Measurements from ENCODE around the gene RERE. TPM values are rescaled to one million over a fixed set of nuclear protein-coding genes. Genes with fewer than 3 reads are reported as not detected.

Gene RERE
- total and polyA plus RNA-seq, 2 experiments from 2014 or later: 148 to 170 TPM

DNA sequence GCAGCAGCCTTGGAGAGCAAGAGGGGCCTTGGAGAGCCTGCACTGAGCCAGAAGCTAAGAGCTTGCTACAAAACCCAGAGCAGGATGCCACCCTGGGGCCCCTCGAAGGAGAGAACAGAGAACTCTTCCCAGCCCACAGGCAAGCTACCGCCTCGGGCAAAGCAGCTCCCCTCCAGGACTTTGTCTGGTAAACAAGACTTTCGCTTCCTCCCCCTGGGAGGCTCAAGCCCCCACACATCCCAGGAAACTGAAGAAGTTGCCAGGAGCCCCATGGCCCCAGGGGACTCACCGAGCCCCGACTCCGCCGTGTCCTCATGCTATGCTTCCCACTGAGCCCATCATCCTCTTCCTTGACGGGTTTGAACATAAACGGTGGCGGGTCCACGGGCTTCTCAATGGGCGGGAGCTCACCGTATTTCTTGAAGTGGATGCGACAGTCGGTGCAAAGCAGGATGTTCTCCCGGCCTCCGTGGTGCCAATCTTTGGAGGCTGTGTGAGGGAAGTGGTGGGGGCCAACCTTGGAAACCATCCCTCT is 453.6 kb downstream of the RERE start:
- no peaks in the 10 kb centered on the region for H3K27me3 ChIP-seq (ENCODE audit: insufficient read depth)
- no peaks in the 10 kb centered on the region for H3K9me2 ChIP-seq (ENCODE audit: insufficient read depth)
- H3K27ac ChIP-seq (ENCODE audit: low read depth): no peak overlapping the region
- H2AFZ ChIP-seq: no peak overlapping the region
- TF ChIP-seq, protein P1, sequence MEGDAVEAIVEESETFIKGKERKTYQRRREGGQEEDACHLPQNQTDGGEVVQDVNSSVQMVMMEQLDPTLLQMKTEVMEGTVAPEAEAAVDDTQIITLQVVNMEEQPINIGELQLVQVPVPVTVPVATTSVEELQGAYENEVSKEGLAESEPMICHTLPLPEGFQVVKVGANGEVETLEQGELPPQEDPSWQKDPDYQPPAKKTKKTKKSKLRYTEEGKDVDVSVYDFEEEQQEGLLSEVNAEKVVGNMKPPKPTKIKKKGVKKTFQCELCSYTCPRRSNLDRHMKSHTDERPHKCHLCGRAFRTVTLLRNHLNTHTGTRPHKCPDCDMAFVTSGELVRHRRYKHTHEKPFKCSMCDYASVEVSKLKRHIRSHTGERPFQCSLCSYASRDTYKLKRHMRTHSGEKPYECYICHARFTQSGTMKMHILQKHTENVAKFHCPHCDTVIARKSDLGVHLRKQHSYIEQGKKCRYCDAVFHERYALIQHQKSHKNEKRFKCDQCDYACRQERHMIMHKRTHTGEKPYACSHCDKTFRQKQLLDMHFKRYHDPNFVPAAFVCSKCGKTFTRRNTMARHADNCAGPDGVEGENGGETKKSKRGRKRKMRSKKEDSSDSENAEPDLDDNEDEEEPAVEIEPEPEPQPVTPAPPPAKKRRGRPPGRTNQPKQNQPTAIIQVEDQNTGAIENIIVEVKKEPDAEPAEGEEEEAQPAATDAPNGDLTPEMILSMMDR (conservative IDR thresholded peaks at IDR 0.05; ENCODE audit: low read depth in 2 of 2): no peak
- TF ChIP-seq, protein P2, sequence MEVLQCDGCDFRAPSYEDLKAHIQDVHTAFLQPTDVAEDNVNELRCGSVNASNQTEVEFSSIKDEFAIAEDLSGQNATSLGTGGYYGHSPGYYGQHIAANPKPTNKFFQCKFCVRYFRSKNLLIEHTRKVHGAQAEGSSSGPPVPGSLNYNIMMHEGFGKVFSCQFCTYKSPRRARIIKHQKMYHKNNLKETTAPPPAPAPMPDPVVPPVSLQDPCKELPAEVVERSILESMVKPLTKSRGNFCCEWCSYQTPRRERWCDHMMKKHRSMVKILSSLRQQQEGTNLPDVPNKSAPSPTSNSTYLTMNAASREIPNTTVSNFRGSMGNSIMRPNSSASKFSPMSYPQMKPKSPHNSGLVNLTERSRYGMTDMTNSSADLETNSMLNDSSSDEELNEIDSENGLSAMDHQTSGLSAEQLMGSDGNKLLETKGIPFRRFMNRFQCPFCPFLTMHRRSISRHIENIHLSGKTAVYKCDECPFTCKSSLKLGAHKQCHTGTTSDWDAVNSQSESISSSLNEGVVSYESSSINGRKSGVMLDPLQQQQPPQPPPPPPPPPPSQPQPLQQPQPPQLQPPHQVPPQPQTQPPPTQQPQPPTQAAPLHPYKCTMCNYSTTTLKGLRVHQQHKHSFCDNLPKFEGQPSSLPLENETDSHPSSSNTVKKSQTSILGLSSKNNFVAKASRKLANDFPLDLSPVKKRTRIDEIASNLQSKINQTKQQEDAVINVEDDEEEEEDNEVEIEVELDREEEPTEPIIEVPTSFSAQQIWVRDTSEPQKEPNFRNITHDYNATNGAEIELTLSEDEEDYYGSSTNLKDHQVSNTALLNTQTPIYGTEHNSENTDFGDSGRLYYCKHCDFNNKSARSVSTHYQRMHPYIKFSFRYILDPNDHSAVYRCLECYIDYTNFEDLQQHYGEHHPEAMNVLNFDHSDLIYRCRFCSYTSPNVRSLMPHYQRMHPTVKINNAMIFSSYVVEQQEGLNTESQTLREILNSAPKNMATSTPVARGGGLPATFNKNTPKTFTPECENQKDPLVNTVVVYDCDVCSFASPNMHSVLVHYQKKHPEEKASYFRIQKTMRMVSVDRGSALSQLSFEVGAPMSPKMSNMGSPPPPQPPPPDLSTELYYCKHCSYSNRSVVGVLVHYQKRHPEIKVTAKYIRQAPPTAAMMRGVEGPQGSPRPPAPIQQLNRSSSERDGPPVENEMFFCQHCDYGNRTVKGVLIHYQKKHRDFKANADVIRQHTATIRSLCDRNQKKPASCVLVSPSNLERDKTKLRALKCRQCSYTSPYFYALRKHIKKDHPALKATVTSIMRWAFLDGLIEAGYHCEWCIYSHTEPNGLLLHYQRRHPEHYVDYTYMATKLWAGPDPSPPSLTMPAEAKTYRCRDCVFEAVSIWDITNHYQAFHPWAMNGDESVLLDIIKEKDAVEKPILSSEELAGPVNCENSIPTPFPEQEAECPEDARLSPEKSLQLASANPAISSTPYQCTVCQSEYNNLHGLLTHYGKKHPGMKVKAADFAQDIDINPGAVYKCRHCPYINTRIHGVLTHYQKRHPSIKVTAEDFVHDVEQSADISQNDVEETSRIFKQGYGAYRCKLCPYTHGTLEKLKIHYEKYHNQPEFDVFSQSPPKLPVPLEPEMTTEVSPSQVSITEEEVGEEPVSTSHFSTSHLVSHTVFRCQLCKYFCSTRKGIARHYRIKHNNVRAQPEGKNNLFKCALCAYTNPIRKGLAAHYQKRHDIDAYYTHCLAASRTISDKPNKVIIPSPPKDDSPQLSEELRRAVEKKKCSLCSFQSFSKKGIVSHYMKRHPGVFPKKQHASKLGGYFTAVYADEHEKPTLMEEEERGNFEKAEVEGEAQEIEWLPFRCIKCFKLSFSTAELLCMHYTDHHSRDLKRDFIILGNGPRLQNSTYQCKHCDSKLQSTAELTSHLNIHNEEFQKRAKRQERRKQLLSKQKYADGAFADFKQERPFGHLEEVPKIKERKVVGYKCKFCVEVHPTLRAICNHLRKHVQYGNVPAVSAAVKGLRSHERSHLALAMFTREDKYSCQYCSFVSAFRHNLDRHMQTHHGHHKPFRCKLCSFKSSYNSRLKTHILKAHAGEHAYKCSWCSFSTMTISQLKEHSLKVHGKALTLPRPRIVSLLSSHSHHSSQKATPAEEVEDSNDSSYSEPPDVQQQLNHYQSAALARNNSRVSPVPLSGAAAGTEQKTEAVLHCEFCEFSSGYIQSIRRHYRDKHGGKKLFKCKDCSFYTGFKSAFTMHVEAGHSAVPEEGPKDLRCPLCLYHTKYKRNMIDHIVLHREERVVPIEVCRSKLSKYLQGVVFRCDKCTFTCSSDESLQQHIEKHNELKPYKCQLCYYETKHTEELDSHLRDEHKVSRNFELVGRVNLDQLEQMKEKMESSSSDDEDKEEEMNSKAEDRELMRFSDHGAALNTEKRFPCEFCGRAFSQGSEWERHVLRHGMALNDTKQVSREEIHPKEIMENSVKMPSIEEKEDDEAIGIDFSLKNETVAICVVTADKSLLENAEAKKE (CRISPR knock-in tag; IDR thresholded peaks at IDR 0.05): no peak
- TF ChIP-seq, protein P3, sequence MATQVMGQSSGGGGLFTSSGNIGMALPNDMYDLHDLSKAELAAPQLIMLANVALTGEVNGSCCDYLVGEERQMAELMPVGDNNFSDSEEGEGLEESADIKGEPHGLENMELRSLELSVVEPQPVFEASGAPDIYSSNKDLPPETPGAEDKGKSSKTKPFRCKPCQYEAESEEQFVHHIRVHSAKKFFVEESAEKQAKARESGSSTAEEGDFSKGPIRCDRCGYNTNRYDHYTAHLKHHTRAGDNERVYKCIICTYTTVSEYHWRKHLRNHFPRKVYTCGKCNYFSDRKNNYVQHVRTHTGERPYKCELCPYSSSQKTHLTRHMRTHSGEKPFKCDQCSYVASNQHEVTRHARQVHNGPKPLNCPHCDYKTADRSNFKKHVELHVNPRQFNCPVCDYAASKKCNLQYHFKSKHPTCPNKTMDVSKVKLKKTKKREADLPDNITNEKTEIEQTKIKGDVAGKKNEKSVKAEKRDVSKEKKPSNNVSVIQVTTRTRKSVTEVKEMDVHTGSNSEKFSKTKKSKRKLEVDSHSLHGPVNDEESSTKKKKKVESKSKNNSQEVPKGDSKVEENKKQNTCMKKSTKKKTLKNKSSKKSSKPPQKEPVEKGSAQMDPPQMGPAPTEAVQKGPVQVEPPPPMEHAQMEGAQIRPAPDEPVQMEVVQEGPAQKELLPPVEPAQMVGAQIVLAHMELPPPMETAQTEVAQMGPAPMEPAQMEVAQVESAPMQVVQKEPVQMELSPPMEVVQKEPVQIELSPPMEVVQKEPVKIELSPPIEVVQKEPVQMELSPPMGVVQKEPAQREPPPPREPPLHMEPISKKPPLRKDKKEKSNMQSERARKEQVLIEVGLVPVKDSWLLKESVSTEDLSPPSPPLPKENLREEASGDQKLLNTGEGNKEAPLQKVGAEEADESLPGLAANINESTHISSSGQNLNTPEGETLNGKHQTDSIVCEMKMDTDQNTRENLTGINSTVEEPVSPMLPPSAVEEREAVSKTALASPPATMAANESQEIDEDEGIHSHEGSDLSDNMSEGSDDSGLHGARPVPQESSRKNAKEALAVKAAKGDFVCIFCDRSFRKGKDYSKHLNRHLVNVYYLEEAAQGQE (IDR thresholded peaks at IDR 0.05; ENCODE audit: unreplicated experiment): no peak
- TF ChIP-seq CREB1 (CRISPR knock-in tag; IDR thresholded peaks at IDR 0.05; ENCODE audit: low read depth): no peak
- TF ChIP-seq NANOG (IDR thresholded peaks at IDR 0.05; ENCODE audit: borderline replicate concordance): no peak
- TF ChIP-seq EZH2 (IDR thresholded peaks at IDR 0.05; ENCODE audit: low read depth, unreplicated experiment): no peak
- TF ChIP-seq, protein P4, sequence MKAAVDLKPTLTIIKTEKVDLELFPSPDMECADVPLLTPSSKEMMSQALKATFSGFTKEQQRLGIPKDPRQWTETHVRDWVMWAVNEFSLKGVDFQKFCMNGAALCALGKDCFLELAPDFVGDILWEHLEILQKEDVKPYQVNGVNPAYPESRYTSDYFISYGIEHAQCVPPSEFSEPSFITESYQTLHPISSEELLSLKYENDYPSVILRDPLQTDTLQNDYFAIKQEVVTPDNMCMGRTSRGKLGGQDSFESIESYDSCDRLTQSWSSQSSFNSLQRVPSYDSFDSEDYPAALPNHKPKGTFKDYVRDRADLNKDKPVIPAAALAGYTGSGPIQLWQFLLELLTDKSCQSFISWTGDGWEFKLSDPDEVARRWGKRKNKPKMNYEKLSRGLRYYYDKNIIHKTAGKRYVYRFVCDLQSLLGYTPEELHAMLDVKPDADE (IDR thresholded peaks at IDR 0.05): no peak
- no peak for TF ChIP-seq JUNB (IDR thresholded peaks at IDR 0.05; ENCODE audit: unreplicated experiment)
- no peak for TF ChIP-seq POLR2AphosphoS5 (IDR thresholded peaks at IDR 0.05; ENCODE audit: low read depth)
- no peak for TF ChIP-seq STAT1 (IDR thresholded peaks at IDR 0.05; ENCODE audit: unreplicated experiment)
- TF ChIP-seq ZNF114 (CRISPR knock-in tag; IDR thresholded peaks at IDR 0.05): no peak
- TF ChIP-seq EZH2phosphoT487 (IDR thresholded peaks at IDR 0.05; ENCODE audit: unreplicated experiment): no peak
- no peak for TF ChIP-seq ZNF331 (CRISPR knock-in tag; IDR thresholded peaks at IDR 0.05; ENCODE audit: low read depth)
- ATAC-seq: no peak
- H4K20me1 ChIP-seq (replicated peaks; ENCODE audit: insufficient read depth): peaks cover 16% of the 10 kb centered on the region
- no peak overlapping the region for H3K27ac Mint-ChIP-seq
- peaks cover 48% of the 10 kb centered on the region for H3K36me3 Mint-ChIP-seq (ENCODE audit: low read depth)
- H3K4me1 ChIP-seq (ENCODE audit: insufficient read depth): peaks cover 11% of the 10 kb centered on the region; the same call in 1 of the 2 replicates
- H3K4me1 Mint-ChIP-seq: peaks cover 24% of the 10 kb centered on the region
- no peak overlapping the region for H3K4me2 ChIP-seq
- no peaks in the 10 kb centered on the region for H3F3A ChIP-seq (replicated peaks; ENCODE audit: low read depth)
- peaks cover 33% of the 10 kb centered on the region for H3K79me2 ChIP-seq (replicated peaks; ENCODE audit: insufficient read depth)
- H3K4me3 ChIP-seq: no peak overlapping the region
- H3K27me3 Mint-ChIP-seq (ENCODE audit: insufficient read depth, low read depth, poor library complexity): peaks cover 12% of the 10 kb centered on the region
- no peak for DNase-seq (ENCODE audit: low spot score)
- H3K4me3 Mint-ChIP-seq: no peak overlapping the region
- H3K36me3 ChIP-seq (ENCODE audit: insufficient read depth): peaks cover 8% of the 10 kb centered on the region
- no peaks in the 10 kb centered on the region for H3K9me3 Mint-ChIP-seq
